K562 (cell line): ENCODE results near the gene STAT6. TPM values are rescaled to one million over a fixed set of nuclear protein-coding genes. Genes with fewer than 3 reads are reported as not detected.

ENCODE experiments used
- BRF2 ChIP-seq: IDR thresholded peaks from 3 replicates; pipeline ENCODE4 v1.6.1; 2011; ENCODE audit warnings: borderline replicate concordance, mild to moderate bottlenecking; ENCODE audit not compliant: insufficient read length, insufficient read depth
- CEBPZ ChIP-seq: fragments of 150-350 bp; IDR thresholded peaks from 2 replicates; pipeline ENCODE4 v1.6.1; 2014; ENCODE audit warnings: low read depth, mild to moderate bottlenecking, low read length, borderline replicate concordance
- ILK ChIP-seq: fragments of 450-650 bp; IDR thresholded peaks from 2 replicates; pipeline ENCODE4 v1.6.1; 2016; ENCODE audit warnings: missing genetic modification characterization, low read depth, mild to moderate bottlenecking, missing compliant biosample characterization, moderate library complexity, borderline replicate concordance
- IRF2 ChIP-seq: sonication (generic); formaldehyde crosslinking; IDR thresholded peaks from 2 replicates; pipeline ENCODE4 v1.8.1; 2022; ENCODE audit warnings: mild to moderate bottlenecking, missing genetic modification reagents
- MECOM ChIP-seq: fragments of 250-450 bp; sonication (Bioruptor Pico); IDR thresholded peaks from 2 replicates; pipeline ENCODE4 v1.8.0; 2022; ENCODE audit warnings: inconsistent platforms
- MITF ChIP-seq: IDR thresholded peaks from 2 replicates; pipeline ENCODE4 v1.6.1; 2014; ENCODE audit warnings: antibody characterized with exemption
- MNT ChIP-seq, 2 experiments: fragments of 450-650 bp; conservative IDR thresholded peaks; 2 replicates each; pipeline ENCODE4 v1.6.1; 2017; ENCODE audit warnings: mild to moderate bottlenecking in 2 of 2, moderate library complexity in 2 of 2
- NCOA2 ChIP-seq, 2 experiments: fragments of 450-650 bp; IDR thresholded peaks; 2 replicates each; pipeline ENCODE4 v1.6.1; 2018; ENCODE audit warnings: mild to moderate bottlenecking in 2 of 2, moderate library complexity in 1 of 2; ENCODE audit not compliant: partially characterized antibody in 2 of 2
- NFXL1 ChIP-seq: fragments of 450-650 bp; formaldehyde crosslinking; IDR thresholded peaks from 2 replicates; pipeline ENCODE4 v1.4.0; 2021; ENCODE audit warnings: mild to moderate bottlenecking
- NRF1 ChIP-seq, 2 experiments: fragments of 450-650 bp; IDR thresholded peaks in 1 of 2; conservative IDR thresholded peaks in 1 of 2; 2 replicates each; pipeline ENCODE4 v1.6.1; 2014; ENCODE audit warnings: mild to moderate bottlenecking in 2 of 2
- PREB ChIP-seq: sonication (generic); formaldehyde crosslinking; IDR thresholded peaks from 2 replicates; pipeline ENCODE4 v1.8.1; 2023; ENCODE audit warnings: mild to moderate bottlenecking, missing genetic modification reagents
- RB1 ChIP-seq: fragments of 450-650 bp; IDR thresholded peaks from 2 replicates; pipeline ENCODE4 v1.6.1; 2017; ENCODE audit warnings: low read depth, mild to moderate bottlenecking
- RBM34 ChIP-seq: fragments of 200-400 bp; formaldehyde crosslinking; IDR thresholded peaks from 2 replicates; pipeline ENCODE4 v1.6.1; 2018; ENCODE audit warnings: low read length, borderline replicate concordance; ENCODE audit not compliant: insufficient read depth
- SLC30A9 ChIP-seq: fragments of 250-450 bp; sonication (Bioruptor Pico); IDR thresholded peaks from 2 replicates; pipeline ENCODE4 v1.8.0; 2022; ENCODE audit warnings: mild to moderate bottlenecking, moderate library complexity
- TEAD4 ChIP-seq, 2 experiments: sonication (generic) in 1 of 2; formaldehyde crosslinking in 1 of 2; IDR thresholded peaks; 2 replicates each; pipeline versions ENCODE4 v1.6.1 to v1.8.0; 2012 to 2022; ENCODE audit warnings: borderline replicate concordance in 1 of 2, inconsistent platforms in 1 of 2, low read length in 1 of 2, mild to moderate bottlenecking in 1 of 2, missing genetic modification reagents in 1 of 2
- TRIM28 ChIP-seq: fragments of 450-650 bp; IDR thresholded peaks from 2 replicates; pipeline ENCODE4 v1.6.1; 2017
- ZFPM2 ChIP-seq: fragments of 250-450 bp; sonication (Bioruptor Pico); IDR thresholded peaks from 2 replicates; pipeline ENCODE4 v1.5.1; 2022; ENCODE audit warnings: mild to moderate bottlenecking
- ZNF507 ChIP-seq: conservative IDR thresholded peaks from 2 replicates; pipeline ENCODE4 v1.6.1; 2017; ENCODE audit warnings: missing genetic modification characterization, missing compliant biosample characterization
- polyA plus RNA-seq, 8 experiments: library from polyadenylated mRNA; depleted of rRNA in 4 of 8; stranded (reverse) in 5 of 8; unstranded in 3 of 8; fragments of >200 nt; fragmentation: Nextera tagmentation in 2 of 8; fragmentation: Illumina TruSeq in 1 of 8; extraction: Ambion mirVana in 2 of 8; extraction: Trizol in 1 of 8; gene quantifications; 2 replicates each; pipeline versions ENCODE4 v1.2.1 to v1.2.3, GENCODE V29; 2011 to 2014; ENCODE audit warnings: inconsistent platforms in 1 of 8, missing spikeins in 1 of 8
- total RNA-seq, 7 experiments: library from RNA; depleted of rRNA in 6 of 7; stranded (reverse); fragments of >200 nt in 6 of 7; fragmentation: Illumina TruSeq in 2 of 7; extraction: Trizol in 2 of 7; gene quantifications; 2 replicates each; pipeline versions ENCODE4 v1.2.1 to v1.2.3, GENCODE V29; 2011 to 2021; ENCODE audit warnings: low replicate concordance in 1 of 7

STAT6 gene
- total and polyA plus RNA-seq, 9 of the 15 experiments (the other 6 are each of a cell fraction or from before 2014, with no cell fraction given) = 2.4 to 49.5 (median 26.5) TPM

- TF ChIP-seq CEBPZ (no peak), BRF2 (no peak), ZNF507 (no peak), MECOM (CRISPR knock-in tag) (no peak), IRF2 (CRISPR knock-in tag) (no peak), SLC30A9 (no peak), TRIM28 (no peak), ZFPM2 (no peak), ILK (tag) (no peak), RBM34 (no peak), MNT (conservative IDR thresholded peaks at IDR 0.05) (peak in 1 of 2 experiments; percentile 58; a peak in 1 of 4 replicates), NFXL1 (no peak), TEAD4 (IDR thresholded peaks at IDR 0.05; ENCODE audit: low read length) (no peak), TEAD4 (CRISPR knock-in tag; IDR thresholded peaks at IDR 0.05; ENCODE audit: borderline replicate concordance) (no peak), PREB (CRISPR knock-in tag) (no peak), MITF (no peak), NCOA2 (IDR thresholded peaks at IDR 0.05; ENCODE audit: partially characterized antibody in 2 of 2) (no peak), RB1 (0 out of 2 replicates have a peak, but pooled peaks have one; percentile 31), NRF1 (conservative IDR thresholded peaks at IDR 0.05 in 1 of 2, IDR thresholded peaks at IDR 0.05 in 1 of 2) (peak; percentile 50 to 61; a peak in 3 of 4 replicates)
These were observed 795 bp downstream of the STAT6 start (continued) for GRCh38 chr12:57110104-57111030.
